Cortex of kidney (tissue), 1 donor: Measurements from ENCODE around the gene RSBN1.

ENCODE experiments used
- DNase-seq: peaks from one replicate; lab custom pipeline; 2025; lab: John Stamatoyannopoulos, UW

The RSBN1 gene

DNA sequence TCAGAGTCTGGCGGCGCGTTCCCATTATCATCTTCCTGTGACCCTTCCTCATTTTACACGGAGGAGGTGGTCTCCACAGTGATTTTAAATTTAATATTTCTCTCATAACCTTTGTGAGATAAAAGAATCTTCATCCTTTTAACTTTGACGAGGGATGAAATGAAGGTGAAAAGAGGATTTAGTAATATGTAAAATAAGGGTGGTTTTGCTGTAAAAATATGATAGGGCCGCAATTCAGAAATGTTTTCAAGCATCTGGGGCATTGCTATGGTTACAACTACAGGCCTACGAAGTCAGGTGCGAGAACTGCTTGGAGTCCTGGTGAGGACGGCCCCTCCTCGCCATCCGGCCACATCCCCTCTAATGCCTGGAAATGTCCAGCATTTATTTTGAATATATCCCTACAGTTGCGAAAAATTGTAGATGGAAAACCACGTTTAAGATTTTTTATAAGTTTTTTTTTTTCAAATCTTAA lies 422 bp upstream of the RSBN1 start:
- no peak for DNase-seq

DNA sequence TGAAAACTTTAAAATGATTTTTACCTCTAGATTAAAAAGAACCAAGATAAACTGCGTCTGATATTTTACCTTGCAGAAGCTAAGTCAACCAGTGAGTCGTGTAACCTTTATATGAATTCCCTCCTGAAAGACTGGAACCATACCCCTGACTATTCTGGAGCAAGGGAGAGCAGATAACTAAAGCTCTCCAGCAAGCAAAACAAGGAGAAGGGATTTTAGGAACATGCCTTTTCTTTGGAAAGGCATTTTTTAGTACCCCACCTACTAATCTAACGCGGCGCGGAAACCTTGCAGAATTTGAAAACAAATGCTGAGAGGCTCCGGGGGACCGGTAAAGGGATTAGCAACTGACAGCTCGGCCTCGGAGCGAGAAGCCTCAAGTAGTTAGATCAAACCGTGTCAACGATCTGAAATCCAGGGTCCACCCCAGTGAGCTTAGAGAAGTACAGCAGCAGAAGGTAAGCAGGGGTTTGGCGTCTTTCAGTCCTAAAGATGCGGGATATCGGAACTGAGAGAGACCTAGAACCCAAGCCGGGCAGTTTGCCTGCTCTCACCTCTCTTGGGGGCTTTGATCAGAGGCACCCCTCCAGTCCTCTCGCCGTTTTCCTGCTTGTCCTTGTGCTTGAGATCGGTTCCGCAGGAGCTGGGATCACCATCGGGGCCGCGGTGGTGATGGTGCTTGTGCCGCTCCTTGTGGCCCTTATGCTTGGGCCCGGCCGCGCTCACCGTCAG lies 954 bp downstream of the RSBN1 start:
- DNase-seq: no peak

DNA sequence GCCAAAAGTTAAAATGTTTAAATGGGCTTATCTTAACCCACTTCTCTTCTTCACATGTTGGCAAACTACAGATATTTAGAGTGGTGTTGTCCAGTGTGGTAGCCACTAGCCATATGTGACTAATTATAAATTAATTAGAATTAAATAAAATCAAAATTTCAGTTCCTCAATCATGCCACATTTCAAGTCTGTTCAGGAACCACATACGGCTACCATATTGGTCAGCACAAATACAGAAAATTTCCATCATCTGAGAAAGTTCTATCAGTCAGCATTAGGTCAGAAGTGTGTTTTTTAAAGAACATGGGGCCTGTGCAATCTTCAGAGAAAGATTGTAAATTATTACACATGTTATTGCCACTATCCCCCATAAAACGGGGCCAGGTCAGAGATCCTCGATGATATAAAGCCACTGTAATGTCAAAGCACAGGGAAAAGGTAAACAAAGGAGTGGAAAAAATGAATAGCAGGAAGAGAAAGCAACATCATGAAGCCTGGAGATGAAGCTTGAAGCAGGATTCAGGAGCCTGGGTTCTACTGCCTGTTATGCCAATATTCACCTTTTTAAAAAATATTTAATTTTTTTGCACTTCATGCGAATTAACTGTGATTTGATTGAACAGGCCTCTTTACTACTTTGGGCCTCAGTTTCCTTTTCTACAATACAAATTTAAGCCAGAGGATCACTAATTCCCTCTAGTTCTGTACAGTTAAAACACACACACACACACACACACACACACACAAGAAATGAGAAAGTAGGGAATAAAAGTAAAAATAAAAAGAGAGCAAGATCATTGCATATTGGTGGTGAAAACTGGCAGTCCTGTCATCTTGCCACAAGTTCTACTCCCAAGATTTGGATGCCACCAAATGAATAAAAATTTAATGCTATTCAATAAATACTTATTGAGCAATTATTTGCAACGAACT lies 2.3 kb downstream of the RSBN1 start:
- DNase-seq: no peak

DNA sequence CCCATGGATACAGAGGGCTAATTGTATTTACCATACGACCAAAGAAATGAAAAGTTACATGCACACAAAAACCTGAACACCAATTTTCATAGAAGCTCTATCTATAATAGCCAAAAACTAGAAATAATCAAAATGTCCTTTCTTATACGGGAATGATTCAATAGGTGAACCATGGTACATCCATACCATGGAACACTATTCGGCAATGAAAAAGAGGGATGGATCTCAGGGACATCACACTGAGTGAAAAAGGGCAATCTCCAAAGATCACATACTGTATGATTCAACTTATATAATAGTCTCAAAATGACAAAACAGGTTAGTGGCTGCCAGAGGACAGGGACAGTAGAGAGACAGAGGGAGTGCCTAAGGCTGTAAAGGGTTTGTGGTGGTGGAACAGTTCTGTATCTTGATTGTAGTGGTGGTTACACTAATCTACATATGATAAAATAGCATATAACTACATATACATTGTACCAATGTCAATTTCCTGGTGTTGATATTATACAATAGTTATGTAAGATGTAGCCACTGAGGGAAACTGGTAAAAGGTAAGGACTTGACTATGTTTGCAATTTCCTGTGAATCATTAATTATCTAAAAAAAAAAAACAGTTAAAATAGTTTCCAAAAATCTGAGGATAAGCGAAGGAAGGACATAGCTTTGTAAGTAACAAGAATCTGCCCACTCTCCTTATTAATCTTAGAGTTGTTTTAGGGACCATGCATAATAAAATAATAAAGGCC lies 3.7 kb downstream of the RSBN1 start:
- DNase-seq: no peak

DNA sequence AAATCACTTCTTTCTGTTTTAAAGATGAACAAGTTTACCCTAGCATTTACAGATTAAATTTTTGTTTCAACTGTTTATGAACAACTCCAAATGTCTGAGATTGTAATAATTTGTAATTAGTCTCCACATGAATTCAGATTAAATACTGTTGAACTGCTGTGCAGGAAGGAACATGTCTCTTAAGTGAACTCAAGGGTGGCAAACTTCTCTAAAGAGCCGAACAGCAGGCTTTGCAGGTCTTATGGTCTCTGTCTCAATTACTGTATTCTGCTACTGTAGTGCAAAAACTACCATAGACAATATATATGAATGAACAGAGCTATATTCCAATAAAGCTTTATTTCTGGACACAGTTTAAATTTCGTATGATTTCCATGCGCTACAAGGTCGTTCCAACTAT lies 6.6 kb downstream of the RSBN1 start:
- DNase-seq: no peak

DNA sequence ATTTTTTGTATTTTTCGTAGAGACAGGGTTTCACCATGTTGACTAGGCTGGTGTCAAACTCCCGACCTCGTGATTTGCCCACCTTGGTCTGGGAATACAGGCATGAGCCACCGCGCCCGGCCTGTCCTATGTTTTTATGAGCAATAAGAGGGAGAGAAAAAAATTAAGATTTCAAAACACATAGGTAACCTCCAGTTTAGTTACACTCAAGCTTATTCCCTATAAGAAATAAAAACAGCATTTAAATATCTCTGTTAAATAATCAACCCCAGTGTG lies 7.1 kb downstream of the RSBN1 start:
- DNase-seq: no peak

DNA sequence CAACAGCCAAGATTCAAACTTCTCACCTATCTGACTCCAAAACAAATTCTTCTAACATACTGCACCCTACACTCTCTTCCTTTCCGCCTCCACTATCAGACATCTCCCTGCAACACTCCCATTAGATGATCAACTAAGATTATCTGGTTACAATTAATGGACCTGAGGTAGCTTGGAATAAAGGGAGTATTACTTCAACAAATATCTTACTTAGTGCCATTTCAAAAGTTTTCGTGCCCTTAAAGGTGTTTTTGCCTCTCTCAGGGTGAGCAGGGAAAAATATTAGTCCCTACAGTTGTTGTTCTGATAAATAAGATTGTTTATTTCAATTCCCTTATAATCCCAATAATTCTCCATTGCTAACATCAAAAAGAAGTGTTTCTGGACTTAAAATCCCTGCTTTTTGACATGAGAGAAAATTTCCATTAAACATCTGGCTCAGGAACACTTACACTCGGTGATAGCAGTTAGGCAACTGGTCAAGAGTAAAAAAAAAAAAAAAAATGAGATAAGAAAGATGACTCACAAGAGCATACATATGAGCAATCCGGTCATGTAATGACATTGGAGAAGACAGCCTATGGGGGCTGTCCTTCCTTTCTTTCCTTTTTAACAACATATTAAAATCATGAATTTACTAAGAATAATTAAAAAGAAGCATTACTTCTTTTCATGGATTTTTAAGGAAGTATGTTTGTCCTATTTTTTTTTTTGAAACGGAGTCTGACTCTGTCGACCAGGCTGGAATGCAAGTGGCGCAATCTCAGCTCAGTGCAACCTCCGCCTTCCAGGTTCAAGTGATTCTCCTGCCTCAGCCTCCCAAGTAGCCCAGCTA lies 7.6 kb downstream of the RSBN1 start:
- DNase-seq: no peak

DNA sequence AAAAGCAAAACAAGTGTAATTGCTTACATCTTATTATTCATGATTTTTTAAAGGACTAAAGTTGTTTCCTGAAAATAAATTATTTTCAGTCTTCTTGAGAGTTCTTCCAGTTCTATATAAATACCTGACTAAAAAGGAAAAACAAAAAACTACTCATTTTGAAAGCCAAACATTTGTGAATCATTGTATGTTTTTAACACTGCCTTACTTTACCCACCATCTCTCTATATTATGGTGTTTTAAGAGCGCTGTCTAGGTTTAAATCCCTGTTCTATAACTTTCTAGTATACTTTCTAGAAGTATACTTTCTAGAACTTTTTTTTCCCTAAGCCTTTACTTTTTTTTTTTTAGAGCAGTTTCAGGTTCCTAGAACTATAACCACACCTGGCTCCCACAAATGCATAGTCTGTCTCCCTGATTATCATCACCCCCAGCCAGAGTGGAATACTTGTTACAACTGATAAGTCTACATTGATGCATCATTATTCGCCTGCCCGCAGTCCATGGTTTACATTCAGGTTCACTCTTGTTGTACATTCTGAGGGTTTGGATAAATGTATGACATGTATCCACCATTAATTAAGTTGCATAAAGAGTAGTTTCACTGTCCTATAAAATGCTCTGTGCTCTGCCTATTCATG lies 9.8 kb downstream of the RSBN1 start:
- DNase-seq: no peak

DNA sequence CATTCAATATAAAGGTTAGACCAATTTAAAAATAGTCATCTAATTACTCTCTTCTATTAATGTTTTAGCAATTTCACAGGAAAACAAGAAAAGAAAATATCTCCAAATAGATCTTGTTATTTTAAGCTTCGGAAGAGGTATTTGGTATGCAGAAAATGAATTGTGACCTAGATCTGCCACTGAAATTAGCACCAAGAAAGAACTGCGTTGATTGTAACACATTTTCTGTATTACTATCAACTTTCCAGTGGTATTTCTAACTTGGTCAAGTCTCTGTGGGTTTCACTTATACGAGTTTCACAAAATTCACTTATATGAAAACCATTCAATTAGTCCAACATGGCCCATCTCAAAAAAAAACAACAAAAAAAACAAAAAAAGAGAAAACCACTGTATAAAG lies 11.8 kb downstream of the RSBN1 start:
- DNase-seq: no peak

DNA sequence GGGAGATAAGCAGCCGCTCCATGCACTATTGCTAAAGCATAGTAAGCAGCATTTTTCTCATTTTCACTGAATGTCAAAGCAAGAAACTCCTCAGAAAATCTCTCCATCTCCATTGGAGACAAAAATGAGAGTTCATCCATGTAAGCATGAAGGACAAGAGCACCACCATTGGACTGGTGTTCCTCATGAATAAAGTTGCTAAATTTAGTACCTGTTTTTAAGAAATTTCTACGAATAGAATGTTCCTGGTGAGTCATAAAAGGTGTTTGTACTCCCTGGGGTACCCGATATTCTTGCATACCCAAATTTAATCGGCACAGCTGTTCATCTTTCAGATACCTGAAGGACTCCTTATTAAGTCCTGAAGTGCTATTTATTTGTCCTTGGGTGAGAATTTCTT lies 14.8 kb downstream of the RSBN1 start:
- DNase-seq: no peak

DNA sequence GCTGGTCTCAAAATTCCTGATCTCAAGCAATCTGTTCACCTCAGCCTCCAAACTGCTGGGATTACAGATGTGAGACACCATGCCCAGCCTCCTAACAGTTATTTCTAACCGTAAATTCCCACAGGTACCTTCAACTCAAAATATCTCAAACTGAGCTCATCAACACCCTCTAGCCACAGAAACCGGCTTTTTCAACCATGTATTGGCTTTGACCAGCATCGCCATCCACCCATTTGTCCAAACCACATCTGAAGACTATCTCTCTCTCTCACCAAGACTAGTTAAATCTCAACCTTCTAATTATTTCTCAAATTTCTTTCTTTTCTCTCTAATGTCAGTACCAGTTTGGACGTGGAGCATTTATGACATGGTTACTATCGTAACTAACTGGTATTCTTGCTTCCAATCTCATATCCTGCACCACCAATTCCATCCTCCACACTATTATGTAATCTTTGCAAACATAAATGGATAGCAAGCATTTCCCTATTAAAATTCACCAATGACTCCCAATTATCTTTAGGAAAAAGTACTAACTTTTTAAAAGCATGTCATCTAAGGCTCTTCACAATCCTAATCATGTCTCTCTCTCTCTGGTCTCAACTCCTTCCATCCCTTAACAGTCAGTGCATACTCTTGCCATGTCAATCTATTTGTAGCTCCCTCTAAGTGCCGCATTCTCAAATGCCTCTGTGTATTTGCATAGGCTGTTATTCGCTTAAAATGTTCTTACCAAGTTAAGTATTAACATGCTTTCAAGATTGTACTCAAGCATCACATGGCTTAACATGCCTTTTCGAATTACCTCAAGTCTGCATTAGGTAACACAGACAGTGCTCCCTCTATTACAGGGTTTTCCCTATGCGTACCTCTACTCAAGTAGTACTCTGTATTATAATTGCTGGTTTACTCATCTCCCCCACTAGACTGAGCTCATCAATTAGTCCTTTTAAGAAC lies 18.1 kb downstream of the RSBN1 start:
- DNase-seq: no peak

DNA sequence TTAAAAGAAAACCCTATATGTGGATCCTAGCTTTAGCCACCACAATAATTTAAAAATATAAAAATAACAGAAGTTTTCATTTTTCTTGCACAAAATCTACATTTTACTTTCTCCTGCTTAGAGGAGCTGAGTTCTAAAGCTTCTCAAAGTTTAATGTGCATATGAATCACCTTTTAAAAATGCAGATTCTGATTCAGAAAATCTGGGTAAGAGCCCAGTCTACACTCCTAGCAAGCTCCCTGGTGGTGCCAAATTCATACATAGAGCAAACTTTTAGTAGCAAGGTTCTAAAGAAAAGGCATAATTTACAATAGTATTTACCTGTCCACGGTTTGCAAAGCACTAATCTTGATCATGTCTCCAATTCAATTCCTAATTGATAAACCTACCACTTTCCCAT lies 19.3 kb downstream of the RSBN1 start:
- no peak for DNase-seq

DNA sequence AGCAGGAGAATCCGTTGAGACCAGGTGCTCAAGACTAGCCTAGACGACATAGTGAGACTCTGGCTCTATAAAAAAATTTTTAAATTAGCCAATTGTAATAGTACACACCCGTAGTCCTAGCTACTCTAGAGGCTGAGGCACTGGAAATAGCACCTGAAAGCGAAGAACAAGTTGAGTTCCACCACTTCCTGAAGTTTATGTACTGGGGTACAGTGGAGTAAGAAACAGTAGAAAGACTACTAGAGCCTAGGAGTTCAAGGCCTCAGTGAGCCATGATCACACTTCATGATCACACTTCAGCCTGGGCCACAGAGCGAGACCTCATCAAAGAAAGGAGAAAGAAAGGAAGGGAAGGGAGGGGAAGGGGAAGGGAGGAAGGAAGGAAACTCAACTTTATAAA lies 19.8 kb downstream of the RSBN1 start:
- DNase-seq: no peak

DNA sequence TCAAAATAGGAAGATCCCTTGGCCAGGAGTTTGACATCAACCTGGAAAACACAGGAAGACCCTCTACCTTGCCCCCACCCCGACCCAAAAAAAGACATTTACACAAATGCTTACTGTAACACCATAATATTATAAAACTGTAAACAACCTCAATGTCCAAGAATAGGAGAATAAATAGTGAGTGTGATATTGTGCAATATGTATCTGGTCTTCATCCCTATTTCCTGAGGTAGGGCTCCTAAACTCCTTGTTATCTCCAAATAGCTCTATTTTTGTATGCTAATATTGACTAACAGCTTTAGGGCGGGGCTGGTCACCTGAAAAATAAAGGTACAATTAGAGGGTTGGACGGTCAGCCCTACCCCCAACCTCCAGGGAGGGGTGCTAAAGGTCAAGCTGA lies 23.5 kb downstream of the RSBN1 start:
- no peak for DNase-seq

DNA sequence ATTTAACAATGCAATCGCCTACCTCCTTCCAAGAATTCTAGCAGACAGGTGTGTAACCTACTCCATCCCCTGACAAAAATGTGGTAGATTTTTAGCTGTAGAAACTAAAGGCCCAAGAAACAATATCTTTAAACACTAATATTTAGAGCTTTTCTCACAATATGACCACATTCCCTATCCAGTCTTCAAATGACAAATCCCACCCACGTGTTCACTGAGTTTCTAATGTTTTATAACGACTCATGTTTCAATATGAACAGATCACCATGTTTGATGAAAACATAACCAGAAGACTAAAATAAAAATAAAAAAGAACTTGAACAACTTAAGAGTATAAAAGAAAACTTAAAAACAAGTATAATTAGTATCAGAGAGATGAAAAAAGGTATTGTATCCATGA lies 24.6 kb downstream of the RSBN1 start:
- no peak for DNase-seq

DNA sequence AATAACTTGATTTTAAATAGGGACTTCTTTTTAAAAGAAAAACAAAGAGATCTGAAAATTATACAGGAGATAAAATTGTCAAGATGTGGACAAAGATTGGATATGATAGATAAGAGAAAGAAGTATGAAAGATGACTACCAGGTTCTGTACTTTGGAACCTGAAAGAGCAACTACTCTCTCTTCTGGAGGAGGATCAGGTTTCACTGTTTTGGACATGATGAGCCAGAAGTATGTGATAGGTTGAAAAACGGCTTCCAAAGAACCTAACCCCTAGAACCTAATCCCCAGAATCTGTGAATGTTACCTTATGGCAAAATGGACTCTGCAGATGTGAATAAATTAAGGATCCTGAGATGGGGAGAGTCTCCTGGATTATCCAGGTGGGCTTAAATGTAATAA lies 26.2 kb downstream of the RSBN1 start:
- DNase-seq: no peak

DNA sequence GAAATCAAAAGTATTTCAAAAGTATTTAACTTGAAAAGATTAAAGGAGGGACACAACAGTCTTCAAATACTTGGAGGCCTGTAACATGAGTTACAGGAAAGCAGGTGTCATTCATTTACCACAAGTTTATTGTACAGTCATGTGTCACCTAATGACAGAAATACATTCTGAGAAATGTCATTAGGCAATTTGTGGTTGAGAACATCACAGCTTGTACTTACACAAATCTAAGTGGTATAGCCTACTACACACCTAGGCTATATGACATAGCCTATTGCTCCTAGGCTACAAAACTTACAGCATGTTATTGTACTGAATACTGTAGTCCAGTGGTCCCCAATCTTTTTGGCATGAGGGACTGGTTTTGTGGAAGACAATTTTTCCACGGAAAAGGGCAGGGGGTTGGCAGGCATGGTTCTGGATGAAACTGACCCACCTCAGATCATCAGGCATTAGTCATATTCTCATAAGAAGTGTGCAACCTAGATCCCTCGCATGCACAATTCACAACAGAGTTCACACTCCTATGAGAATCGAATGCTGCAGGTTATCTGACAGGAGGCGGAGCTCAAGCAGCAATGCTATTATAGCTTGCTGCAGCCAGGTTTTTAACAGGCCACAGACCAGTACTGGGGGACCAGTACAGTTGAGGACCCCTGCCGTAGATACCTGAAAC lies 28.0 kb downstream of the RSBN1 start:
- no peak for DNase-seq

DNA sequence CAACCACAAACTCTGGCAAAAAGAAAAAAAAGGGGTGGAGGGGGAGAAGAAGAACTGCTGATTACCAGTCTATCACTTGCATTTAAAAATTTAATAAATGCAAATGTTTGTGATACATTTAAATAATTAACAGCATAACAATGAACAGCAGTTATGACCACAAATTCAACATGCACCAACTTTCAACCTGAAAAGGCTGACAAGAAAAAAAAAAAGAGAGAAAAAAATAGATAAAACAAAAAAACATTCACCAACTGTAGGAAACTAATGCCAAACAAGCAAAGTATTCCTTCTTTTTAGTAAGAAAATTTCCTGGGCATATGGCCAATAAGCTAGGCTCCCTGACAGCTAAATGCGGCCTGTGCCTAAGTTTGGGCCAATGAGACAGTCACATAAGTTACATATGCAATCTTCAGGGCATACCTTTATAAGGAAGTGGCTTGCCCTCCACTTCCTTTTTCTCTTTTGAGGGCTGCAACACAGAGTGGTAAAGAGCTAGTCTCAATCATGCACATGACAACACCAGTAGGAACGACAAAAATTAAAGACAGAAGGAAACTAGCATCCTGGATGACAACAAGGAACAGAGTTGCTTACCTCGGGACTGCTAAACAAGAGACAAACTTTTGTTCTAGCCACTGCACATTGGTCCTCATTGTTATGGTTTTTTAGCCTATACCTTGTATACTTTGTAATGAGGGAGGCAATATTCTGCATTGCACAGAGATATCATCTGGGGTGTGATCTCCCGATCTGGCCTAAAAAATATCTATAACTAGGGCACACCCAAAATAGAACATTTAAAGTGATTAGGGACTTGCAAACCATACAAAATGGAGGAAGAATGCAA lies 28.8 kb downstream of the RSBN1 start:
- no peak for DNase-seq

DNA sequence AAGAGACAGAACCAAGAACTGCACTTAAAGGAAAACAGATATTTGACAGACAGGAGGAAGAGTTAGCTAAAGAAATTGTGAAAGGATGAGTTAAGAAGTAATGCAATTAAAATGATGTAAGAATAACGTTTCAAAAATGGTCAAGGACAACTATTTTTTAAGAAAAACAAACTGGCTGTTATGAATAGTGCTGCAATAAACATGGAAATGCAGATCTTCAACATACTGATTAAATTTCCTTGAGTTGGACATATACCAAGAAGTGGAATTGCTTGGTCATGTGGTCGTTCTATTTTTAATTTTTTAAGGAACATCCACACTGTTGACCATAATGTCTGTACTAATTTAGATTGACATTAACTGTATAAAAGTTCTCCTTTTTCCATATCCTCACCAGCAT lies 29.9 kb downstream of the RSBN1 start:
- no peak for DNase-seq
